Activated CD8-positive, alpha-beta memory T cell treated with anti-CD3 and anti-CD28 coated beads, Interleukin-2, amount 50 U/mL, for 24 hours (primary cell): ENCODE measurements around the gene GPR173.

Experiments
- DNase-seq: peaks from one replicate; pipeline ENCODE4 v3.0.0-alpha.2; 2020; ENCODE audit errors: extremely low read depth

The GPR173 gene

DNA sequence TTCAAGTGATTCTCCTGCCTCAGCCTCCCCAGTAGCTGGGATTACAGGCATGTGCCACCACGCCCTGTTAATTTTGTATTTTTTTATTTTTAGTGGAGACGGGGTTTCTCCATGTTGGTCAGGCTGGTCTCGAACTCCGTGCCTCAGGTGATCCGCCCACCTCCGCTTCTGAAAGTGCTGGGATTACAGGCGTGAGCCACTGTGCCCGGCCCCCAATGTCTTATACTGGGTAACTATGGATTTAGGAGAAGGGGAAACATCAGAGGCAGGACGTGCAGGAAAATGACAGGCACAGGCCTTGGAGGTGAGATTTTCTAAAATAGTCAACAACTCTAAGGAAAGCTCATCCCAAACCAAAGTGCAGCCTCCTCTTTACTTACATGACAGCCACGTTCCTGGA is 22.5 kb downstream of the GPR173 start:
- DNase-seq: no peak

DNA sequence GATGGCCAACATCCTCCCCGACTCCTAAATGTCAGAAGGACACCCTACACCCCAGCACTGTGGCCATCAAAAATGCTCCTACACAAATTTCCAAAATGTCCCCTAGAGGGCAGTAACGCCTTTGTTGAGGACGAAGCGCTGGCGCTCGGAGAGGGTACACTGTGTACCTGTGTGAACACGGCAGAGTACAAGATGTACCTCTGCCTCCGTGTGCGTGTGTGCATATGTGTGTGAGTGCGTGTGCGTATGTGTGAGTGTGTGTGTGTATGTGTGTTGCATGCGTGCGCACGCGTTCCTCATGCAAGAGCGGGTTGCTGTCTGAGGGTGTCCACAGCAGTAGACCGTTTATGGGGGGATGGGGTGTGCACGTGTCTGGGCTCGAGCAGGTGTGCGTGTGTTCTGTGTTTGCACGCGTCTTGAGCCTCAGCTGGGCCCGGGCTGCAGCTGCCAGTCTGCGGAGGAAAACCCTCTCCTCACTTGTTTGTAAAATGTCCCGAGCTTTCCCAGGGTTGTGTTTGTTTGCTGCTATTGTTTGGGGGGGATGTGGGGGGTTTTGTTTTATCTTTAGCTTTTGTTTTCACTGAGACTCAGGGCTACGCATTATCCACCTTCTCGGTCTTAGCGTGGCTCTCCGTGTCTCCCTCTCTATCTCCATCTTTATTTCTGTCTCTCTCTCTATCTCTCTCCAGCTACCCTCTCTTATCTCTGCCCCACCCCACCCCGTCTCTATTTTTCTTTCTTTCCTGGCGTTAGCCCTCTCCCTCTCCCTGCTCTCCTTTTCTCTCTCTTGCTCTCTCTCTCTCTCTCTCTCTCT is 23.2 kb downstream of the GPR173 start:
- no peak for DNase-seq

DNA sequence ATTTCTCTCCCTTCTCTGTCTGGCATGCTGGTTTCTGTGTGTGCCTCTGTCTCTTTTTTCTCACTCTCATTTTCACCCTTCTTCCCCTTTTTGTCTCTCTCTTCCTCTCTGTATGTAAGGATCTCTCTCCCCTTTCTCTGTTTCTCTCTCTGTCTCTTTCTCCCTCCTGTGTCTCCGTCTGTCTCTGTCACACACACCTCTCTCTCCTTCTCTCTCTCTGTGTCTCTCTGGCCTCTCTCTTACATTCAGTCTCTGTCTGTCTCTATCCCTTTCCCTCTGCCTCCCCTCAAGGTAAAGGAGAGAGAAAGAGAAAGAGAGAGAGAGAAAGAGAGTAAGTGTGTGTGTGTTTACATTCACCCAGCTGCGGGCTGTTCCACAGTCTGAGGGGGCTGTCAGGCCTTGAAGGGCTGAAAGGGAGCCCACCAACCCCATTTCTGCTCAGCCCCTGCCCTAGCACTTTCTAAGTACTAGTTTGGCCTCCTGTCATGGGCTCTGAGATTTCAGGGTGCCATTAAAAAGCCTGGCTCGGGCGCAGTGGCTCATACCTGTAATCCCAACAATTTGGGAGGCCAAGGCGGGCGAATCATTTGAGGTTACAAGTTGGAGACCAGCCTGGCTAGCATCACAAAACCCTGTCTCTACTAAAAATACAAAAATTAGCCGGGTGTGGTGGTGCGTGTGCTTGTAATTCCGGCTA is 24.0 kb downstream of the GPR173 start:
- no peak for DNase-seq

DNA sequence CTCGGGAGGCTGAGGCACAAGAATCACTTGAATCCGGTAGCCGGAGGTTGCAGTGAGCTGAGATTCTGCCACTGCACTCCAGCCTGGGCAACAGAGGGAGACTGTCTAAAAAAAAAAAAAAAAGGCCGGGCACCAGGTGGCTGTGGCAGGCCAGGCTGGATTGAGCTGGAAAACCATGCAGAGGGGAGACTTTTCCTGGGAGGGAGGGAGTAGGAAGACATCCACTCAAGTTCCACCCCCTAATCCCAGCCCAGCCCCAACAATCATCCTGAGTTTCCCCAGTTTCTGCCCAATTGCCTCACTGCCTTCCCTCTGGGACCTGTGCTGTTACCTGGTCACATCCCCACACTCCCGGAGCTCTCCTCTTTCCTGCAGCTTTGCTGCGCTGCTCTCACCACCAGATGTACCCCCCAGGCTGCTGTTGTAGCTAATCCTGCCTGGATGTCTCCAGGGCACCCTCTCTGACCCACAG is 24.6 kb downstream of the GPR173 start:
- no peak for DNase-seq

DNA sequence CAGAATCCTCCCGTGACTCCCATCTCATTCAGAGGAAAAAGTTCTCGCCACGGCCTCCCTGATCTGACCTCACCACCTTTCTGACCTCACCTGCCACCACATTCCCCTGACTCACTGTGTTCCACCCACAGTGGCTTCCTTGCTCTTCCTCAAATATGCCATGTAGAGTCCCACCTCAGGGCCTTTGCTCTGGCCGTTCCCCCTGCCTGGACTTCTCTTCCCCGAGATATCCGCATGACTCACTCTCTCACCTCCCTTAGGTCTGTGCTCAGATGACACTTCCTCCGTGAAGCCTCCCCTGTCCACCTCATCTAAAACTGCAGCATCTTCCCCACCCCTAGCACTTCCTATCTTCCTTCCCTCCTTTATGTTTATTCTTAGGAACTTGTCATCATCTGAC is 26.4 kb downstream of the GPR173 start:
- DNase-seq: no peak

DNA sequence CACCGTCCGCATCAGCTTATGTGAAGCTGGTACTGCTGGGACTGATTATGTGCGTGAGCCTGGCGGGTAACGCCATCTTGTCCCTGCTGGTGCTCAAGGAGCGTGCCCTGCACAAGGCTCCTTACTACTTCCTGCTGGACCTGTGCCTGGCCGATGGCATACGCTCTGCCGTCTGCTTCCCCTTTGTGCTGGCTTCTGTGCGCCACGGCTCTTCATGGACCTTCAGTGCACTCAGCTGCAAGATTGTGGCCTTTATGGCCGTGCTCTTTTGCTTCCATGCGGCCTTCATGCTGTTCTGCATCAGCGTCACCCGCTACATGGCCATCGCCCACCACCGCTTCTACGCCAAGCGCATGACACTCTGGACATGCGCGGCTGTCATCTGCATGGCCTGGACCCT is 28.1 kb downstream of the GPR173 start:
- DNase-seq: no peak

DNA sequence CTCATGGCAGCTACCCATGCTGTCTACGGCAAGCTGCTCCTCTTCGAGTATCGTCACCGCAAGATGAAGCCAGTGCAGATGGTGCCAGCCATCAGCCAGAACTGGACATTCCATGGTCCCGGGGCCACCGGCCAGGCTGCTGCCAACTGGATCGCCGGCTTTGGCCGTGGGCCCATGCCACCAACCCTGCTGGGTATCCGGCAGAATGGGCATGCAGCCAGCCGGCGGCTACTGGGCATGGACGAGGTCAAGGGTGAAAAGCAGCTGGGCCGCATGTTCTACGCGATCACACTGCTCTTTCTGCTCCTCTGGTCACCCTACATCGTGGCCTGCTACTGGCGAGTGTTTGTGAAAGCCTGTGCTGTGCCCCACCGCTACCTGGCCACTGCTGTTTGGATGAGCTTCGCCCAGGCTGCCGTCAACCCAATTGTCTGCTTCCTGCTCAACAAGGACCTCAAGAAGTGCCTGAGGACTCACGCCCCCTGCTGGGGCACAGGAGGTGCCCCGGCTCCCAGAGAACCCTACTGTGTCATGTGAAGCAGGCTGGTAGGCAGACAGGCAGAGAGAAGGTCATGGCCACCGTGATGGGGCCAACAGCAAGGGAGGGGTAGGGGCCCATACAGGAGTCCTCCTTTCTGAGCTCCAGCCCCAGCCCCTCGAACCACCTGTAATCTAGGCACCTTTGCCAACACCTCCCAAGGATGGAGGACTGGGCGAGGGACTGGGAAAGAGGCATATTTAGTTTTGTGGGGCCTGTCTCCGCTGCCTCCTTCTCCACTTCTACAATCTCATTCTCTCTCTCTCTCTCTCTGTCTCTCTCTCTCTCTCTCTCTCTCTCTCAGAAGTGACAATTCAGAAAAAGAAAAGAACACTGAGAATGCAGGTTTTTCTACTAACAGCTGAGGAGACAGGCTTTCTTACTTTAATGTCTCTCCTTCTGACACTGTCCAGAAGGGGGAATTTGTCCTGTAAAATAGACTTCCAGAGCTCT is 28.9 kb downstream of the GPR173 start:
- DNase-seq: no peak

DNA sequence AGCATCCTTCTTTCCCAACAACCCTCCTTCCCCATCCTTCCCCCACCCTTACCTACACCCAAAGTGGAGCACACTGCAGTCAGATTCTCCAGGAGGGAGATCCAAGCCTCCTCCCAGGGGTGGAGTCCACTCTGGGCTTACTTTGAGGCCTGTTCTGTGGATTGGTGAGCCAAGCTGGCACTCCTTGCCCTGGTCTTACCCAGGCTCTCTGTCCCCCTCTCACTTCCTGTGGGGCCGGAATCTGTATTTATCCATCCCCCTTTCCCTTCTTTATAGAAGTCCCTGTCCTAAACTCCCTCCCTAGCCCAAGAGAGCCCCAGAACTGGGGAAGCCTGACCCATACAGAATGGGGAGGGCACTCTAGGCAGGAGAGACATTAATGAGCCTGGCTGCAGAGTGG is 30.4 kb downstream of the GPR173 start:
- DNase-seq: no peak

DNA sequence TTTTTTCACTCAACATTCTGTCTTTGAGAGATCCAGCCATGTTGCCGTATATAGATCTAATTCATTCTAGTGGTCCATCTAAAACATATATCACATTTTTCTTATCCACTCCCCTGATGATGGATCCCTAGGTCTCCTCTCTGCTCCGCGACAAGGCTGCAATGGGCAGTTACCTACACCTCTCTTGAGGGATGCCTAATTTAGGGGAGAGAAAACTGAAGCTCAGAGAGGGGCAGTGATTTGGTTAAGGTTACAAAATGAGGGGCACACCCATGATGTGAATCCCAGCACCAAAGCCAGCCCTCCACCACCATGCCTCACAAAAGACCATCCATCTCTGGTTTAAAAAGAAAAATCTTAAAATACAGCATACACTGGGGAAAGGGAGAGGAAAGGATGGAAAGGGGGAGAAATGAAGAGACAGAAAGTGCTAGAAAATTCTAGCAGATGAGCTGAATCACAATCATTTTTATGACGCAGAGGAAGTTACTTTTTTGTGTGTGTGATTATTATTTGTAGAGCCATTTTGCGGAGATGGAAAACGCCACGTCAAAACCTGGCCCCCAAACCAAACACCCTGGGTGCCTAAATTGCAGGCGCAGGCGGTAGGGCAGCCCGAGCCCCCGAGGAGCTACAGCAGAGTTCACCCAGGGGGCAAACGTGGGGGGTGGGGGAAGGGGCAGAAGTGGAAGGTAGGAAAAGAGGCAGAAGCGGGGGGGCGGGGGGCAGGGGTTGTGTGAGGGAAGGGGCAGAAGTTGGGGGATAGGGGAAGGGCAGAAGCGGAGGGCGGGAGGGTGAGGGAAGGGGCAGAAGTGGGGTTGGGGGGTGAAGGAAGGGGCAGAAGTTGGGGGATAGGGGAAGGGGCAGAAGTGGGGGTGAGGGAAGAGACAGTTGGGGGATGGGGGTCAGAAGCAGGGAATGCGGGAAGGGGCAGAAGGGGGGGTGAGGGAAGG is 32.3 kb downstream of the GPR173 start:
- no peak for DNase-seq

DNA sequence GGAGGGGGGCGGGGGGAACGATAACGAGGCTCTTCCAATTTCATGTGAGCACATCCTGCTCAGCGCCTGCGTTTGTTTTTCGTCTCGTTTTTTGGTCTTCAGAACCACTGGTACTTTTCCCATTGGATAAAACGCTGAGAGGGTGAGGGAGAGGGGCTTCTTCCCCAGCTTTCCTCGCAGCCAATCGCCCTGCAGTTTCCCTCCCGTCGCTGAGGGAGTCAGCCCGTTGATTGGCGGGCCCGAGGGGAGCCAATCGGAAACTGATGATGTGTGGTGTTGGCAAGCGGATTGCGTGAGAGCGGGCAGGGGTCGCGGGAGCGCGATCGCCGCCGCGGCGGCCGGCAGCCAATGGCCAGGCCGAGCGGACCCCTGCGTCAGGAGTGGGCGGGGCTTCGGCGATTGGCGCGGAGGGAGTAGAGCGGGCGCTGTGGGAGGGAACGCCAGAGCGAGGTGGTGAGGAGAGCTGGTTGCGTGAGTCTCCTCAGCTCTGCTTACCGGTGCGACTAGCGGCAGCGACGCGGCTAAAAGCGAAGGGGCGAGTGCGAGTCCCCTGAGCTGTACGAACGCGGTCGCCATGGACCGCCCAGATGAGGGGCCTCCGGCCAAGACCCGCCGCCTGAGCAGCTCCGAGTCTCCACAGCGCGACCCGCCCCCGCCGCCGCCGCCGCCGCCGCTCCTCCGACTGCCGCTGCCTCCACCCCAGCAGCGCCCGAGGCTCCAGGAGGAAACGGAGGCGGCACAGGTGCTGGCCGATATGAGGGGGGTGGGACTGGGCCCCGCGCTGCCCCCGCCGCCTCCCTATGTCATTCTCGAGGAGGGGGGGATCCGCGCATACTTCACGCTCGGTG is 33.6 kb downstream of the GPR173 start, which contains the start of gene TSPYL2:
Gene TSPYL2 (plus strand): TSS at position 443 of the 848 bp plus-strand sequence. CDS start 132 bp downstream, at position 575.
- DNase-seq: peak; percentile 74

DNA sequence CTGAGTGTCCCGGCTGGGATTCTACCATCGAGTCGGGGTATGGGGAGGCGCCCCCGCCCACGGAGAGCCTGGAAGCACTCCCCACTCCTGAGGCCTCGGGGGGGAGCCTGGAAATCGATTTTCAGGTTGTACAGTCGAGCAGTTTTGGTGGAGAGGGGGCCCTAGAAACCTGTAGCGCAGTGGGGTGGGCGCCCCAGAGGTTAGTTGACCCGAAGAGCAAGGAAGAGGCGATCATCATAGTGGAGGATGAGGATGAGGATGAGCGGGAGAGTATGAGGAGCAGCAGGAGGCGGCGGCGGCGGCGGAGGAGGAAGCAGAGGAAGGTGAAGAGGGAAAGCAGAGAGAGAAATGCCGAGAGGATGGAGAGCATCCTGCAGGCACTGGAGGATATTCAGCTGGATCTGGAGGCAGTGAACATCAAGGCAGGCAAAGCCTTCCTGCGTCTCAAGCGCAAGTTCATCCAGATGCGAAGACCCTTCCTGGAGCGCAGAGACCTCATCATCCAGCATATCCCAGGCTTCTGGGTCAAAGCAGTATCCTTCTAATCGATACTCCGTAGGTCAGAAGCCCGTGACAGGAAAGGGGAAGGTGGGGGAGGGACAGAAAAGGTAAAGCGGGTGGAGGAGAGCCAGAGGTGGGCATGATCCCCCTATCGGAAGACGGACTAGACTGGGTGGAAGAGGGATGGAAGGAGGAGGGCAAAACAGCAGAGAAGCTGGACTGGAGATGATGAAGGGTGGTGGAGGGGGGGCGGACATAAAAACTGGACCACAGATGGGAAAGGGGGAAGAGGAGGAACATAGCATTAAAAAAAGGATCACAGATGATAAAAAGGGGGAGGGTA is 34.4 kb downstream of the GPR173 start:
- no peak for DNase-seq

DNA sequence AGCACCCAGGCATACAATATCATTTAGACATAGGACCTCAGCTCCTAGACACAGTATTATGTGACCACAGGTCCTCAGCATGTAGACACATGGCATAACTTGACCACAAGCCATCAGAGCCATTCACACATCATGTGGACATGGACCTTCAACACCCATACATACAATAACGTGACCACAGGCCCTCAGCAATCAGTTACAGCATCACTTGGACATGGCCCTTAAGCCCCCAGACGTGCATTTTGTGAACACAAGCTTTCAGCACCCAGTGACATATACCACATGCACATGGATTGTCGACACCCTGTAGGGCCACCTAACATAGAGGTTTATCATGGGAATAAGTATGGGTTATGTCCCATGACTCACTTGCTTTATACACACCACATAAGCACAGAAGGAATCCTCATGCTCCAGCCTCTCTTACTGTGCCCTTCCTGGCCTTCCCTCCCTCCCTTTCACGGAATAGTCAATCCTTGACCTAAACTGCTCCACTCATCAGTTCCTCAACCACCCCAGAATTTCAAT is 35.5 kb downstream of the GPR173 start:
- DNase-seq: no peak

DNA sequence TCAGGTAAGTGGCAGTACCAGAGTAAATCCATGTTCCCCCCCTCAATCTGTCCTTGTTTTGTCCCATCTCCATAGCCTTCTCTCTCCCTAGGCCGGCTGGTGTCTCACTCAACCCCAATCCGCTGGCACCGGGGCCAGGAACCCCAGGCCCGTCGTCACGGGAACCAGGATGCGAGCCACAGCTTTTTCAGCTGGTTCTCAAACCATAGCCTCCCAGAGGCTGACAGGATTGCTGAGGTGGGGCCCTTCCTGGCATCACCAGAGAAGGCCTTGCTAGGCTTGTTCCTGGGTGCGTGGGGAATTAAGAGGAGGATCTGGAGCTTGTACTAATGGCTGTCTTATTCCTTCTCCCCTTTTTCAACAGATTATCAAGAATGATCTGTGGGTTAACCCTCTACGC is 36.3 kb downstream of the GPR173 start:
- DNase-seq: no peak

DNA sequence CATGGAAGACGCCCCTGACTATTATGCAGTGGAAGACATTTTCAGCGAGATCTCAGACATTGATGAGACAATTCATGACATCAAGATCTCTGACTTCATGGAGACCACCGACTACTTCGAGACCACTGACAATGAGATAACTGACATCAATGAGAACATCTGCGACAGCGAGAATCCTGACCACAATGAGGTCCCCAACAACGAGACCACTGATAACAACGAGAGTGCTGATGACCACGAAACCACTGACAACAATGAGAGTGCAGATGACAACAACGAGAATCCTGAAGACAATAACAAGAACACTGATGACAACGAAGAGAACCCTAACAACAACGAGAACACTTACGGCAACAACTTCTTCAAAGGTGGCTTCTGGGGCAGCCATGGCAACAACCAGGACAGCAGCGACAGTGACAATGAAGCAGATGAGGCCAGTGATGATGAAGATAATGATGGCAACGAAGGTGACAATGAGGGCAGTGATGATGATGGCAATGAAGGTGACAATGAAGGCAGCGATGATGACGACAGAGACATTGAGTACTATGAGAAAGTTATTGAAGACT is 37.2 kb downstream of the GPR173 start:
- DNase-seq: no peak

DNA sequence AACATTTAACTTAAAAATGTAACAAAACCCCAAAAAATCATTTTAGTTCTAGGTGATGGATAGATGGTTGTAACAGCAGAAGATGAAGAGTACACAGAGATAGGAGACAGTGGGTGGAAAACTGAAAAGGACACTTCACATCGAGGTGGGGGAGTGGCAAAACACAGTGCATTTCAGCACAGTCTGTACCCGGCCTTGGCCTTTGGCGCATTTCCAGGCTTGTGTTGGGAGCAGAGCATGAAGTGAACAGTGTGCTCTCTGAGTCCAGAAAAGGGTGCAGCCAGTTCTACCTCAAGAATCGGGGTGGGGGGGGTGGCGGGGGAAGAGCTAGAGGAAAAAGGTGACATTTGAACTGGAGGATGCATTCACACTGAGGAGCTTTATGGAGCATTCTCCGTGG is 37.9 kb downstream of the GPR173 start:
- no peak for DNase-seq

DNA sequence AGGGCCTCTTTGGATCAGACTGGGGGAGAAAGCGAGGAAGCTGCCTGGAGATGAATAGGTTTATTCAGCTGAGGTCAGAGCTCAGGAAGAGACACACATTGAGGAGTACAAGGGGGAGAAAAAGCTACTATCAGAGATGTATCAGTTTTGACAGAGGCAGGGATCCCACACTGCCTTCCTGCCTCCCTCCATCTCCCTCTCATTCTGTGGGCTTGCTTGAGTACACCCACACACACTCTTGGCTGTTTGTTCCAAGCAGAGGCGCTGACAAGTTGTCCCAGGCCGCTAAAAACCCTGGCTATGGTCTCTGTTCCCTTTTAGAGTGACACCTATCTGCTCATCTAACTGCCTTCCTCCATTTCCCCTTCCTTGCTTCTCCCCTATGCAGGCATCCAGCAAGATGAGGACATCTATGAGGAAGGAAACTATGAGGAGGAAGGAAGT is 38.8 kb downstream of the GPR173 start:
- no peak for DNase-seq

DNA sequence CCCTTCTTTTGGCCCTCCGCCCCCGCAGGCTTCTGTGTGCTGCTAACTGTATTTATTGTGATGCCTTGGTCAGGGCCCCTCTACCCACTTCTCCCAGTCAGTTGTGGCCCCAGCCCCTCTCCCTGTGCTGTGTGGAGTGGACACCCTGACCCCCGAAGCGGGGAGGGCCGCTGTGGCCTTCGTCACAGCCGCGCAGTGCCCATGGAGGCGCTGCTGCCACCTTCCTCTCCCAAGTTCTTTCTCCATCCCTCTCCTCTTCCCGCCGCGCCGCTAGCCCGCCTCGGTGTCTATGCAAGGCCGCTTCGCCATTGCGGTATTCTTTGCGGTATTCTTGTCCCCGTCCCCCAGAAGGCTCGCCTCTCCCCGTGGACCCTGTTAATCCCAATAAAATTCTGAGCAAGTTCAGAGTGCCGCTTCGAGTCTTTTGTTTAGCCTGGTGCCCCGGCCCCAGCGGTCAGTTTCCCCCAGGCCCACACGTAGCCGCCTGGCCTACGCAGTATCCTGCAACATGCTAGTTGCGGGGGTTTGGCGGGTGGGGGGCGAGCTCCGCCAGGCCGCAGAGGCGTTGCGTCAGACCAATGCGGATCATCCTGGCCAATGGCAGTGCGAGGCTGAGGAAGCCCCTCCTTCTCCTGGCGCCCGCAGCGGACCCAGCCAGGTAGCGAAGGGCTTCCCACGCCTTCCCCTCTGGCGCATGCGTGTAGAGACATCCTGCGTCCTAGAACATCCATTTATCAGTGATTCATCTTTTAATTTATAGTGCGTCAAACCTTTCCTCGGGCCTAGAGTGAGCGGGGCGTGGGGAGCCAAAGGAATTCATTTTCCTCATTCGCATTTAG is 39.8 kb downstream of the GPR173 start:
- no peak for DNase-seq
